ENCODE data around the gene KCNMA1. TPM values are rescaled to one million over a fixed set of nuclear protein-coding genes. Genes with fewer than 3 reads are reported as not detected.
"Not testable (repeated sequence)": the region's sequence is repeated elsewhere in the genome, so short reads cannot be mapped to it uniquely, and the experiment has no call there.

KCNMA1 gene
- total RNA-seq, 1 donor from 2014 or later = 0.51 TPM

DNA sequence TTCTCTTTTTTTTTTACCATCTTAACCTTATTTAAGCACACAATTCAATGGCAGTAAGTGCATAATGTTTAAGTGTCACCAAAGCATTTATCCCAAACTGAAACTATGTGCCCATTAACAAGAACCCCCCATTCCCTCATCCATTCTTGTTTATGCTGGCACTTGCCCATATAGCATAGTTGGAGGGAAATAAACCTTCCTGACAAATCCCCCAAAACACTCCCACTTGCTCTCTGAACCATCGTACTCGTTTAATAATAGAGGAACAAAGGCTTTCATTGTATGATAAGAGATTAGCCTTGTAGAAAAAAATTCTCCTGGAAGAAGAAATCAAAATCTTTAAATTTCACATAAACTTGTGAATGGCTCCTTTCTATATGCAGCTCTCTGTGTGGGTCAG lies 26.4 kb upstream of the KCNMA1 start:
- no peak for DNase-seq (ENCODE audit: low read depth in 2 of 2)

DNA sequence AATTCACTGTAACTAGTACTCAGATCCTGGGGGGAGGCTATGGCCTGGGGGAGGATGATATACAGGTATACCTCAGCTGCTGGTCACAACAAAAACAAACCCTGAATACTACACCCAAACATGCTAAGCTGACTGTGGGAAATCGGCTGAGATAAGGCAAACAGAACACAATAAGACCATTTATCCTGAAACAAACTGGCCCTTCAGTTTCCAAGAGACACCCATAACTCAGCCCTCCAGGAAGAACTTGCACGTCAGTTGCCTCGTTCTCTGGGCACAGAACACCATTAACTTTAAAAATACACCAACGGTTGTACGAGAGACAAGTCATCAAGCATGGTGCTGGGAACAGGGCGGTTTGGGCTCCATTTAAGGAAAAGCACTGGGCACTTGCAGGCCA lies 24.1 kb upstream of the KCNMA1 start:
- DNase-seq (ENCODE audit: low read depth in 2 of 2) = no peak

DNA sequence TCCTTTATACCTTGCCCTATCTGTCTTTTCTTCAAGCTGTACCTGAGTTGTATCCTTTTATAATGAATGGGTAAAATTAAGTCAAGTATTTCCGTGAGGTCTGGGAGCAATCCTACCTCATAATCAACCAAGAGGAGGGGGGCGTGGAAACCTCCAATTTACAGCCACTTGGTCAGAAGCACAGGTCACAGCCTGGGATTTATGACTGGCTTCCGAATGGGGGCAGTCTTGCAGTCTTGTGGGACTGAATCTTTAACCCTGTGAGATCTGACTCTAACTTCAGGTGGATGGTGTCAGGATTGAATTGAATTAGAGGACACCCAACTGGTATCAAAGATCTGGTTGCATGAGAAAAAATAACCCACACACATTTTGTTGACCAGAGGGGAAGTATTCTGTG lies 23.5 kb upstream of the KCNMA1 start:
- no peak for DNase-seq (ENCODE audit: low read depth in 2 of 2)

DNA sequence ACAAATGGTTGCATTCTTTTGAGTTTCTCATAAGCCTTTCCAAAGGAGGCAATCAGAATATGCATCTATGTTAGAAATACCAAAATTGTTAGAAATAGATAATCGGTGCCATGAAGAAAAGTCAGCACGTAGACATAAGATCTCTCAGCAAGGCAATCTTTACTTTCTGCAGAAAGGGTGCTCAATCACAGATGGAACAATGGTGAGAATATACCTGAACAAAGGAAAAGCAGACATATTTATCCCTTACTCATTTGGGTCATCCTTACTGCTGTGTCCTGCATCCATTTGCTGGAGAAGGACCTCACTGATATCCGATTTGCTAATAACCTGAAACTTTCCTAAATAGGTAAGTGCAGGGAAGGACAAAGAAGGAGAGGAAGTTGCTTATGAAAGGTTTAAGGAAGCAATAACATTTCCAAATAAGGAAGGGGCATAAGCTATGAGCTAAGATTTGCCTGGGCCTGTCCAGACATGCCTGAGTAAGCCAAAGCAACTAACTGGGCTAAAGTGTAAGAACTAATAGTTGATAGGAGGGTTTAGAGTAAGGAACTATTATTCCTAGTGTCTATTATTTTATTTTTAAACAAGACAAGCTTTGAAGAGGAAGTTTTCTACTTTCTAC lies 21.6 kb upstream of the KCNMA1 start:
- DNase-seq (ENCODE audit: low read depth in 2 of 2) = not testable (repeated sequence)

DNA sequence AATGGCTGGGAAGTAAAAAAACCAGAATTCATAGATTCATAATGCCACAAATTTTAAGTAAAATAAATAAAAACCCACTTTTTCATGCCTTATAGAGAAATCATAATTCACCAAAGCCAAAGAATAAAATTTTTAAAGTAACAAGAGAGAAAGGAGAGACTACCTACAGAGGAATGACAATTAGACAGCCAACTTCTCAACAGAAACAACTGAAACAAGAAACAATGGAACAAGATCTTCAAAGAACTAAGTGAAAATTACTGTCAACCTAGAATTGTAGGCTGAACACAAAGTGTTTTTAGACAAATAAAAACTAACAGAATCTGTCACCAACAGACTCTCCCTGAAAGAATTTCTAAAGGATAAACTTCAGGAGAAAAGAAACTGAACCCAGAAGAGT lies 15.6 kb upstream of the KCNMA1 start:
- no peak for DNase-seq (ENCODE audit: low read depth in 2 of 2)

DNA sequence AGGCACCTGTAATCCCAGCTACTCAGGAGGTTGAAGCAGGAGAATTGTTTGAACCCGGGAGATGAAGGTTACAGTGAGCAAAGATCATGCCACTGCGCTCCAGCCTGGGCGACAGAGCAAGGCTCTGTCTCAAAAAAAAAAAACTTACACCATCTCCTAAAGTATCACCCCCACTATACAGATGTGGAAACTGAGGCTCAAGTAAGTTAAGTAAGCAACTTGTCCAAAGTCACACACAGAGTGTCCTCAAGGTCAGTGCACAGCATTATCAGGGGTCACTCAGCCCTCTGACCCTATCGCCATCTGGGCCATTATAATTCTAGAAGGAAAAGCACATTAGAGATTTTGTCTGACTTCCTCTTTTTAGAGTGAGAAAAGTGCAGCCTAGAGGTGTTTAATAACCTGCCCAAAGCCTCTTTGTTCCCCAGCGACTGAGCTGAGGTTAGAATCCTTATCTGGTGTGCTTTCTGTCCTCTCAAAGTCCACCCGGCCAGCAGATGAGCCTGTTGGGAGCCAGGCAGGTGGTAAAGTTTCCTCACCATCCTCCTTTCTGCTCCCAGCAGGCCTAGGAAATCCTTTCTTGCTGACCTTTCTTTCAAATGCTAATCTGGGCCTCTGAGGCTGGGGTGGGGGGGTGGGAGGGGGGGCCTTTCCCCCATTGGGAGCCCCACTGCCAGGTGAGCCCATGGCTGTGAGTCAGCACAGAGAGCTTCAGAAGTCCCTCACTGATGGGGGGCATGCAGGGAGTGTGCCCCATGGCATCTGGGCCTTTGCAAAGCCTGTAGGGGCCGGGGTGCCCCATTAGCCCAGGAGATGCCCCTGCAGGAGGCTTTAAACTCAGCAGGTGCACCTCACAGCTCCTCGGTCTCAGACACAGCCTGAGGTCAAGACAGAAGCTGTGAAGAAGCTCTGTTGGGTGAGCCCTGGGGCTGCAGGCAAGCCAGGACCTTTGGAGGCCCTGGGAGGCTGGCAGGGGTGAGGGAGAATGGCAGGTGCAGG lies 12.0 kb upstream of the KCNMA1 start:
- no peak for DNase-seq (ENCODE audit: low read depth in 2 of 2)

DNA sequence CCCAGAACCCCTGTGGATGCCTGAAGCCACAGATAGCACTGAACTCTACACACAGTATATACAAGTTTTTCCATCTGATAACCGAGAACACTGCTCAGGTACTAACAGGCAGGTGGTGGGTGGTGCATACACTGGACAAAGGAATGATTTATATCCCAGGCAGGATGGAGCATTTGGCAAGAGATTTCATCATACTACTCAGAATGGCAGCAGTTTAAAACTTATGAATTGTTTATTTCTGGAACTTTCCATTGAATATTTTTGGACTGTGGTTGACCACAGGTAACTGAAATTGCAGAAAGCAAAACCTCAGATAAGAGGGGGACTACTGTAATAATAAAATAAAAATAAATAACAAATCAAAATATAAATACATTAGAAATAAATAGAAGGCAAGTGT lies 10.9 kb upstream of the KCNMA1 start:
- DNase-seq (ENCODE audit: low read depth in 2 of 2) = no peak

DNA sequence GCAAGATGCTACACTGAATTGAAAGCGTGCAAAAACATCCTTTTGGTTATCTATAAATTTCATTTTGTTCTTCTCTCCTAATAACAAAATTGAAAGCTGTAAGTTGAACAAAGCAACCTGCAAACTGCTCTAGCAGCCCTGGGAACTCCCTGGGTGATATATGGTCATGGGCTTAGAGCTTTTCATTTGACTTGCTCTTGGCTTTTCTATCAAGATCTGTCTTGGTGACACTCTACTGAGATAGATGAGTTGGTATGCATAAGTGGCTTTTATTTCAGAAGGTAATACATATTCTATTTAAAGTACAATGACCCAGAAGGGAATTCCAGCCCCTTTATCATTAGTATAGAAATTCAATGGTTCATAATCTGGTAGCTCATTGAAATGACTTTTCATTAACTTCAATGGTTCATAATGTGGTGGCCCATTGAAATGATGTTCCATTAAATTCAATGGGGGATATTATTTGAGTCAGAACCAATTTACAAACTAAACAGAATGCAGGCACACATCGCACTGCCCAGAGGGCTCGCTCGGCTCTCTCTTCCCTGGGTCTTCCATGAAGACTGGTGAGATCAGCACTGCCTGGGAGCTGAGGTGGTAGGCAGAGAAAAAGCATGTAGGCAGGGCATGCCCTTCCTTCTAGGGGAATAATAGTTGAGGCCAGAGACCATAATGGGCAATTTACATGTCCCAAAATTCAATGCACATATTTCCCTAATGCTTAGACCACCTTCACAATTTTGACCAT lies 10.1 kb upstream of the KCNMA1 start:
- DNase-seq (ENCODE audit: low read depth in 2 of 2) = no peak

DNA sequence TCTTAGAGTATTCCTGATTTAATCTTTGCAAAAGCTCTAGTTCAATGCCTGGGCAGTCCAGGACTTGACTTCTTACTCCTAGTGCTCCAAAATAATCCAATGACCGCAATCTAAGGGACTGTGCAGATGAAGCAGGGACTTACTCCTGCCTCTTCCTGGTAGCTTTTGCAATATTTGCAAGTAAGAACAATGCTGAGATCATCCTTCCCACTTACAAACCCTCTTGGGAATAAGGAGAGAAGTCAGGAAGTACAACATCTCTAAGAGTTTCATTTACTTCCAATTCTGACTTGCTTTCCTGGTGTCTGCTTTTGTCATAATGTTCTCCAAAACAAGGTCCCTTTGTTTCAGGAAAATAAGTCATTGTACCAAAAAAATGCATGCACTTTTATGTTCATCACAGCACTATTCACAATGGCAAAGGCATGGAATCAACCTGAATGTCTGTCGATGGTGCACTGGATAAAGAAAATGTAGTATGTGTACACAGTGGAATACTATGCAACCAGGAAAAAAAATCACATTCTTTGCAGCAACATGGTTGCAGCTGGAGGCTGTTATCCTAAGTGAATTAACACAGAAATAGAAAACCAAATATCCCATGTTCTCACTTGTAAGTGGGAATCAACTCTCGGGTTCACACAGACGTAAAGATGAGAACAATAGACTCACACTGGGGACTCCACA lies 7.1 kb upstream of the KCNMA1 start:
- DNase-seq (ENCODE audit: low read depth in 2 of 2) = no peak

DNA sequence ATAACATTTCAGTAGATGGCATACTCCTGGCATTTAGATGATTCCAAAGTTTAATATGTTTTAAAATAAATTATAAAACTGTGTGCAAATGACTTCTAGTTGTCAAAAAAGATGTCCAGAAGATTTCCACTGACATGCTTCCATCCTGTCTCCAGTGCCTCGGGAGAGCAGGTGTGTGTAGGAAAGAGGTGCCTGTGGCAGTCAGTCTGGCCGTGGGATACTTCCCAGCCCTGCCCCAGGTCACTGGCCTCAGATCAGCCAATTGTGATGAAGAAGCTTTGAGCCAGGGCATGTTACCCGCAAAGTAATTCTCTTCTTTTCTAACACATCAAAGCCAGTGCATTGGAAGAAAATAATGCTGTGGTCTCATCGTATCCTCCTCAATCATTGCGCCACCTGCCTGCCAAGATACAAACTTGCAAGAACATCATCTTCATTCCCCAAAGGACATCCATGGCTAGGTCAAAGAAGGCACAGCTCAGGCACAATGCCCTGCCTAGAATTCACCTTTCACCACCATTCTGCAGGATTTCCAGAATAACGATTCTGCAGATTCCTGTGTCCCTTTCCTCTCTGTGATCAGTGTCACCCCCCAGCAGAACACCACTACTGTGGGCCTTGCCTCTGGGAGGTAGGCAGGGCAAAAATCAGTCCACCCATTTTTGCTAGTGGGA lies 6.3 kb upstream of the KCNMA1 start:
- DNase-seq (ENCODE audit: low read depth in 2 of 2) = peak; percentile 30 to 65

DNA sequence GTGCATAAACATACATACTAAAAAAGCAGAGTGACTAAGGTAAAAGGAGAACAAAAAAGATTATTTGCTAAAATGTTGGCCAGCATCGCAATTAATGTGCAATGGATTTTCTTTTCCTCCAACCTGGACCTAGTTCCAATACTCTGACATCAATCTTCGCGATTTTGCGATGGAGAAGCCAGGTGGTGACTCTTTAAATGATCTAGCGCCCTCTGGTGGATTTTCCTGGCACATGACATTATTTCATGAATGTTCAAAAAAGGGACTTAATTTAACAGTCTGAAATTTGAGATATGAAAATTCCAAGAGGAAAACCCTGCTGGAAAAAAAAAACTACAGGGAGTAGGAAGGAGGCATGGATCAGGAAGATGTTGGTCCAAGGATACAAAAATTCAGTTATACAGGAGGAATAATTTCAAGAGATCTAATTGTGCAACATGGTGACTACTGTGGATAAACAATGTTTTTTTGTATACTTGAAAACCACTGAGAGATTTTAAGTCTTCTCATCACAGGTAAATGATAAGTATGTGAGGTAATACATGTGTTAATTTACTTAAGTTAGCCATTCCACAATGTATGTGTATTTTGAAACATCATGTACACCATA lies 4.3 kb upstream of the KCNMA1 start:
- peak; percentile 47 to 71 for DNase-seq (ENCODE audit: low read depth in 2 of 2)

DNA sequence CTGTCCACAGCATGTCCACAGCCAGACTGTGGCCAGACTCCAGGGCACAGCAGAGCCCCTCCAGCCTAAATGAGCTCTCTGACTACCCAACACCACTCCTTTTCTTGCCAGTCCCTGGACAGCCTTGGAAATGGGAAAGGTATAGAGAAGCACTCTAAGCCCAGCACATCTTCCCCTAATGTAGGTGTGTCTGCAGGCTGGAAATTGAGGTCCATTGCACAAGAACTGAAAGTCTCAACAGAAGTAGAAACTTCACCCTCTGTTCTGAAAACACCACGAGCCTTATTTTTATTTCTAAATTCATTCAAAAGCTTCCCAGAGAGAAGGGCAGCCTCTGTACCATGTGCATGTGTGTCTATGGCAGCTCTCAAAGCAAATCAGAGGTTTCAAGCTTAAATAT lies 3.7 kb upstream of the KCNMA1 start:
- no peak for DNase-seq (ENCODE audit: low read depth in 2 of 2)

DNA sequence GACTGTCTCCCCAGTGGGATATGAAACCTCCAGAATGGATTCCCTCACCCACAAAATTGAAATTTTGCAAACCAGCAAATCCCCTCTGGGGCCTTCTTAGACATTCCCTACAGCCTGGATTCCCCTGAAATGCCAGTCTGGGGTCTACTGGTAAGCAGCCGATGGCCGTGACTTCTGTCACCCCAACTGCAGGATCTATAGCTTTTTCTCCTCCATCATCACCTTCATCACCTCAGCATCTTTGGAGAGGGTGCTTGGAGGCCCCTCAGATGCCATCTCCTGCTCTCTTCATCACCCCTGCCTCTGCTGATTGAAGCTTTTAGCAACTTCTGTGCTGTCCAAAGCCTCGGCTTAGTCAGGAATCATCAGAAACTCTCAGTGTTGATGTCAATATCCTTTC lies 2.6 kb upstream of the KCNMA1 start:
- no peak for DNase-seq (ENCODE audit: low read depth in 2 of 2)

DNA sequence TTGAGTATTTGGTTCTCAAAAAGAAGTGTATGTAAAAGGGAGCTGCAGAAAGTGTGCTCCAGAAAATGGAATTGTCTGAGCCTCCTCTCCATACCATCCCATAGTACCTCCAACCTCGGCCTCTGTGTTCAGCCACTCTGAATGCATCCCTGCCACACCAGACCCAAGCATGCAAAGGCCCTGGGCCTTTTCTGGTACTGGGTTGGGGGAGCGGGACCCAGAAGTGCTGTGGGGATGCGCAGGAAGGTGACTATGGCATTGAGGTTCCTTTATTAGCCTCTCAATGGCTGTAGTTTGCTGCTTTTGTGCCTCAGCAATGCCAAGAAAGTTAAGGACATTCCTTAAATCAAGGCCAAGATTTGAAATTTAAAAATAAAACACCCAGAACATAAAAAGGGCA lies 2.1 kb upstream of the KCNMA1 start:
- no peak for DNase-seq (ENCODE audit: low read depth in 2 of 2)

DNA sequence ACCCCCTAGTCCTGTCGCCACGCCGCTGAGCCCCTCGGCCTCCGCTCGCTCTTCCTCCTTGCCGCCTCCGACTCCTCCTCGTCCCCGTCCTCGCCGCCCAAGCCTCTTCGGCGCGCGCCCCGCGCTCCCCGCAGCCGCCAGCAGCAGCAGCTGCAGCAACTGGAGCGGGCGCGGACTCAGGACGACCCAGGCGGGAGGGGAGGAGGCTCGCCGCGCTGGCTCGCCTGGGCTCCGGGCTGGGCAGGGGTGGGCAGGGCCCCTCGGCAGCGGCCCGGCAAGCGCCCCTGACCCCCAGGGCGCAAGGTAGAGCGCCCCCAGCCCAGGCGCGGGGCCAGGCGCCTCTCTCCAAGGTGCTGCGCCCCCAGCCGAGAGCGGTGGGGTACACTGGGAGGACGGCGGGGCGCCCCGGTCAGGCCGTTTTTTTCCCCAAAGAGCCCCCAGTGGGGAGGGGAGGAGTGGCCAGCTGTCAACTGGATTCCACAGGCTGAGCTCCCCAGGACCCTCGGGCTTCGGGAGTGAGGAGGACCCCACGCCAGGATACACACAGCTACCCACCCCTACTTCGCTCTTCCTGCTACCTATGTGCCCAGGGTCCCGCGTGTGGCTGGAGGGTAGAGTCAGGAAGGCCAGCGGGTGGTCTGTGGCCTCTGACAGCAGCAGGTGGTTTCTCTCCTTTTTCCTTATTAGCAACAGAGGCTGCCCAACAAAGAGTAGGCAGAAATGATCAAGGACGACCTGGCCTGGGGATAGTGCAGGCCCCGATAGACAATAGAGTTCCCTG lies 903 bp upstream of the KCNMA1 start:
- DNase-seq (ENCODE audit: low read depth in 2 of 2) = peak in 1 of 2 donors; percentile 33

DNA sequence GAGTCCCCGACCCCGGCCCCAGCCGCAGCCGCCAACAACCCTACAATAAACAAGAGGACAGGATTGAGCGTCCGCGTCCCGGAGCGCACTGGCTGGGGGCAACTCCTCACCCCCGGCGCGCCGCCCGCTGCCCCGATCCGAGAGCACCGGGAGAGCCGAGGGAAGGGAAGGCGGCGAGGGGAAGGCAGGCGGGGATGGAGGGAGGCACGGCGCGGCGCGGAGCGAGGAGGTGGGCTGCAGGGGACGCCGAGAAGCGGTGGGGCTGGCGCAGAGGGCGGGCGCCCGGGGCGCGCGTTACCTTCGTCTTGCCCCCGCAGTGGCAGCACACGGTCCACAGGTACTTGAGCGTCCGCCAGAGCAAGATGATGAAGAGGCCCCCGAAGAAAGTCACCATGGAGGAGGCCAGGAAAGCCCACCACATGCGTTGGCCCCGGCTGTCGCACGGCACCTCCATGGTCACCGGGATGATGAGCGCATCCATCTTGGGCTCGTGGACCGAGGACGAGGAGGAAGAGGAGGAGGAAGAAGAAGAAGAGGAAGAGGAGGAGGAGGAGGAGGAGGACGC lies 559 bp downstream of the KCNMA1 start:
- no peak for DNase-seq (ENCODE audit: low read depth in 2 of 2)

DNA sequence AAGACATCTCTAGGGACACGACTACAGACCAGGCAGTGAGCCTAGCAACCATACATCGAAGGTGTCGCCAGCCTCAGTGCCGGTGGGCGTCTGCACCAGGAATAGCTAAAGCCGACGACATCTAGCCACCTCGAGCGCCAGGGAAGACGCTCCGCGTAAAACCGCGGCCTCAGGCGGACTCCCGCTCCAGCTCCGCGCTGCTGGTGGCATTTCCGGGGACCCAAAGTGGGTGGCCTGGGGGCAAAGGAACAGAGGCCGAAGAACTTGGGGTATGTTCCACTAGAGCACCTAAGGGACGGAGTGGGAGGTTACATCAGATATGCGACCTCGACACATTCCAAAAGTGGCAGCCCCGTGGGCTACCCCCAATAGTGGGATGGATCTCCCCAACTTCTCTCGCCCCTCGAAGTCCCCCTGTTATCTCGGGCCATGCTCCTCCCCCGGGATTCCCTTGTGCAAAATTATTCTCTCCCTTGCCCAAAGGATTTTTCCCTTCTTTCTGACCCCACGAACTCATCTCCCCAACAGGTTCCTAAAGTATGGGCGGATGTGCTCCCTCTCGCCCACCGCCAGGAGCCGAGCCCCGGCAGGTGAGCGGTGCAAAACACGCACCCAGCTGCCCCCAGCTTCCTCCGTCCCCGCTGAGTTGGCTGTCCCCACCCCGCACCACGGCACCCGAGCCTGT lies 1.2 kb downstream of the KCNMA1 start:
- DNase-seq (ENCODE audit: low read depth in 2 of 2) = no peak

DNA sequence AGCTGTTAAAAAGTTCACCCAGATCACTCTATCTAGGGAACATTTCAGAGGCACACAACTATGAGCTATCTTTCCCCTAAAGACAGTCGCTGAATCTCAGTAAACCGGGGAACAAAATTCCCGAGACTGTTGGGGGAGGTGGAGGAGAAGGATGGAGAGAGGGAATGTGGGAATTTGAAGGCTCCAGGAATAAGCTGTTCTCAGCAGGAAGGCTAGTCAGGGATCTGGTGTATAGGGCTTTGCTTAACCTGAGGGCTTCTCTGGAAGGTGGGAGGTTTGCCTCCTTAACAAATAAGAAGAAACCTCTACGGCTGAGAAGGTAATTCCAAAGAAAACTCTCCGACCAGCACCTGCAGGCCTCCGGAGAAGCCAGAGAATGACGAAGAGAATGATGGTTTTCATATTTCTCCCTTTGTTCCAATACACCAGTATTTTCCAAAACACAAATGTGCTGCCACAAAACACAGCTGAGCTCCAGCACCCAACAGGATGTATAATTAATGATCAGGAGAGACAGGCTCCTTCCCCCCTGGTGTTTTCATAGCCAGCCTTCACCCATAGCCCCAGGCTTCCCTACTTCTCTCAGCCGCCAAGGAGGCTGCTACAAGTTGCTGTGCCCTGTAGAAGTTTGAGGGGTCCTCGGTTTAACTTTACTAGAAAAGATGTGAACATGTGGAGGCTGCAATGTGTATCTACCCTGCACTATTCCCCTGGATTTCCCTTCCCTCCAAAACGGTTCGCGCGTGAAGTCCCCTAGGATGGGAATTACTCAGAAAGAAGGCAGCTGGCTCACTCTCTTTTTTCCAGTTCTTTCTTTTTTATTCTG lies 2.0 kb downstream of the KCNMA1 start:
- DNase-seq (ENCODE audit: low read depth in 2 of 2) = no peak

Data from dermis microvascular lymphatic vessel endothelial cell (primary cell).